CD1c-positive myeloid dendritic cell (primary cell): ENCODE measurements around the gene FTO.

Experiments used
- DNase-seq: peaks from one replicate; pipeline ENCODE4 v3.0.0-alpha.2; 2016; ENCODE audit errors: extremely low spot score

Gene FTO

GRCh38 chr16:54121539-54122295 lies 417.8 kb downstream of the FTO start:
- DNase-seq = no peak

DNA sequence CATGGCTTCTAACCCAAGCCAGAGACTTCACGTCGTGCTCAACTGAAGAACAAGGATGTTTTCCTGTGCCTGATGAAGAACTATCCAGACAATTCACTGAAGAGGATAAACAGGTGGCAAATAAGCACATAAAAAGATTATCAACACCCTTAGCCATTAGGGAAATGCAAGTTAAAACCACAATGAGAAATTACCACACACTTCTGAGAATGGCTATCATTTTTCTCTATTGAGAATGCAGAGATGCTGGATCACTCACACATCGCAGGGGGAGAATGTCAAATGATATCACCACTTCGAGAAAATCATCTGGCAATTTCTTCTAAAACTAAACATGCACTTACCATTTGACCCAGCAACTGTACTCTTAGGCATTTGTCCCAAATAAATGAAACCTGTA lies 419.8 kb downstream of the FTO start:
- no peak for DNase-seq

DNA sequence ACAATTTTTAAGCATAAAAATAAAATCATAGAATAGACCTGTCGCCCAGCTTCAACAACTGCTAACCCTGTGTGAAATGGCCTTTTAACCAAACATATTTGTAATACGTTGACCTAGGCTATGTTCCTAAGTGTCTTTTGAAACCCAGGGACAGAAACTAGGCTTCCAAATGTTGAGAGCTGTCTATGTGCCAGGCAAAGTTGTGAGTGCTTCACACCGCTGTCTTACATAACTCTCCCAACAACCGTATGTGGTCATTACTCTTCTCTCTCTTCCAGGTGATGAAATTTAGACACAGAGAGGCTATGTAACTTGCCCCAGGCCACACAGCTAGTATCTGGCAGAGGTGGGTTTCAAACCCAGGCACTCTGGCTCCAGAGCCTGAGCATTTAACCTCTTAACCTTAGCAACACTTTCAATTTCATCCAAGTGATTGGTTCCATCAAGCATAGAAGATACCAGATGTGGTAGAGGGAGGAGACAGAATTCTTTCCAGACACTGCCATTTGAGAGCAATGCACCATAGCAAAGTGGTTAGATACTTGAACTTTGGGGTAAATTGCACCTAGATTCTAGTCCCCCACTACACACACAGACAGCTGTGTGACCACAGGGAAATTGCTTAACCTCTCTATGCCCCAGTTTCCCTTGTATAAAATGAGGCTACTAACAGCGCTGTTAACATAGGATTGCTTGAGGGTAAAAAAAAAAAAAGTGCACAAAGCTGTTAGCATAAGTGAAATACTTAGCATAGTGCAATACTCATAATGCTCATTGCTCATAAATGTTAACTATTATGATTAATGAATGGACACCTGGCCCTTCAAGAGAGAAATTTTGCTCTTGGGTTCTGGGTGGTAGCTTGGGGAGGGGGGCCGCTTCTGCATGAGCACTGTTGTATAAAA lies 422.0 kb downstream of the FTO start:
- DNase-seq = no peak

DNA sequence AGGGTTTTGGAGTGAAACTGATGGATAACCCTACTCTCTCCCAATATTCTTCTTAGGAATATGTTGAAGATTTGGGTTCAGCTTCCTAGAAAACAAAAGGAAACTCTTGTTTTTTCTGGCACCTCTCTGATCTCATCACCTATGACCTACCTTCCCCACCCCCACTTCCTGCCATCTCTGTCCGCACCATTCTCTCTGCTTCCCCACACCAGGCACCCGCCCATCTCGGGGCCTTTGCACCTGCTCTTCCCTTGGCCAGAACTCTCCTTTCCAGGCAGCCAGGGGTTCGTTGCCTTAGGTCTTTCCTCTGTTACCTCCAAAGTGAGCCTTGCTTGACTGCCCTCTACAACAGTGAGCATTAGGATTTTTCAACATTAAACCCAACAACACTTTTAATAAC lies 423.0 kb downstream of the FTO start:
- DNase-seq = no peak

GRCh38 chr16:54128629-54129234 lies 424.8 kb downstream of the FTO start:
- no peak for DNase-seq

DNA sequence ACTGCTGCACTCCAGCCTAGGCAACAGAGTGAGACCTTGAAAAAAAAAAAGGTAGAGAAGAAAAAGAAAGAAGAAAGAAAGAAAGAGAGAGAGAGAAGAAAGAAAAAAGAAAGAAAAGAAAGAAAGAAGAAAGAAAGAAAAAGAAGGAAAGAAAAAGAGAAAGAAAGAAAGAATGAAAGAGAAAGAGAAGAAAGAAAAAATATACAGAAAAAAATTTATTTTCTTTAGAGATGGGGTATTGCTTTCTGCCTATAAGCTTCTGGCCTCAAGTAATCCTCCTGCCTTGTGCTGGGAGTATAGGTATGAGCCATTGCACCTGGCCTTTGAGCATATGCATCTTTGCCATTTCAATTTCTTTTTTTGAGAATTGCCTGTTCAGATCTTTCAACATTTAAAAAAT lies 425.9 kb downstream of the FTO start:
- DNase-seq = no peak

- no peak for DNase-seq
Observed at GRCh38 chr16:54135361-54136275, 431.7 kb downstream of the FTO start.

- DNase-seq = no peak
Observed at GRCh38 chr16:54136276-54136625, 432.3 kb downstream of the FTO start.

GRCh38 chr16:54140057-54140787 lies 436.3 kb downstream of the FTO start:
- no peak for DNase-seq

- no peak for DNase-seq
Observed at GRCh38 chr16:54140788-54141136, 436.8 kb downstream of the FTO start.

GRCh38 chr16:54142787-54143186 lies 438.8 kb downstream of the FTO start:
- no peak for DNase-seq

DNA sequence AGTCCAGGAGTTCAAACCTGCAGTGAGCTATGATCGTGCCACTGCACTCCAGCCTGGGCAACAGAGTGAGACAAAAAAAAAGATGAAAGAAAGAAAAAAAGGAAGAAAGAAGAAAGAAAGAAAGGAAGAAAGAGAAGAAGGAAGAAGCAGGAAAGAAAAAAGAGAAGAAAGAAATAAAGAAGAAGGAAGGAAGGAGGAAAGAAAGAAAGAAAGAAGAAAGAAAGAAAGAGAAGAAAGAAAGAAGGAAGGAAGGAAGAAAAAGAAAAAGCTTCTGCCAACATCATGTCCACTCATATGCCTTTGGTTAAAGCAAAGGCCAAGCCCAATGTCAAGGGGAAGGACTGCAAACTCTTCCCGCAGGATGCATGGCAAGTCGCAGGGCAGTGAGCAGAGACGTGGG lies 439.5 kb downstream of the FTO start:
- no peak for DNase-seq

DNA sequence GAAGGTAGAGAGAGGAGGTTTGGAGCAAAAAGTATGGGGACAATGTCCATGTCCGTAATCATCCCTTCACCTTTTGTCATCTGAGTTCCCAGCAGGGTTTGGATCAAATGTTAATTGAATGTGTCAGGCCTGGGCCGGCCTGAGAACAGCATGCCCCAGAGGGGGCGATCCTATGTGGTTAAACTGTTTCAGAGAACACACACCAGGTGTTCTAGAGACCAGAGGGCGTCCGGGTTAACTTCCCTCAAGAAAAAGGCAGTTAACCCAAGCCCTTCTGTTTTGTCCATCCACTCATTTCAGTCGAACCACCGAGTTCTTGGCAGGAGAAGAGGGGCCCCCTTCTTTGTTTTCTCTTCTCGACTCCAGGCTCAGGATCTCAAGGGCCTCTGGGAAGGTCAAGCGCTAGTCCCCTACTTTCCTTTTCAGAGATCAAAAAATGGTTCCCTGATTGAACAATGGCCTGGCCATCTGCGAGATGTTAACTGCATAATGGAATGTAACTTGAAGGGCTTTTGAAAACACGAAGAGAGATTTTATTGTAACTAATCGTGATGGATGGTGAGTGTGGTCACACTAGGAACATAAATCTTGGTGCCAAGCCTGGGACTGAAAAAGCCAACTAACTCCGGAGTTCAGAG lies 440.1 kb downstream of the FTO start:
- DNase-seq = no peak

DNA sequence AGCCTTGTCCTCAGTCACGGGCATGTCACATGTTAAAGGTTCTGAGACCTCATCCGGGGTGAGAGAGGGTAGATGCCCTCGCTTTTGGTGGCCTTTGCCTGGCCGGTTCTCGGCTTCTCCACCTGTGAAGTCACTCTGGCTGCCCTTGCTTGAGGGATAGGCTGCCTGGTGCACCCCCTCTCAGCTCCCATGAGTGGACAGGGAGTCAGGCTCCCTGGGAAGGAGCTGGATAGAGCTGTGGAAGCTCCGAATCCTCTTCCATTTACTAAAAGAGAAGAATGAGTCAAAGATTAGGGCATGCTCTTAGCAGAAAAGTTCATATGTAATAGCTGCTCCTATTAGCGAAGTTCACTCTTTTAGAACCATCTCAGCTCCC lies 440.6 kb downstream of the FTO start:
- no peak for DNase-seq

DNA sequence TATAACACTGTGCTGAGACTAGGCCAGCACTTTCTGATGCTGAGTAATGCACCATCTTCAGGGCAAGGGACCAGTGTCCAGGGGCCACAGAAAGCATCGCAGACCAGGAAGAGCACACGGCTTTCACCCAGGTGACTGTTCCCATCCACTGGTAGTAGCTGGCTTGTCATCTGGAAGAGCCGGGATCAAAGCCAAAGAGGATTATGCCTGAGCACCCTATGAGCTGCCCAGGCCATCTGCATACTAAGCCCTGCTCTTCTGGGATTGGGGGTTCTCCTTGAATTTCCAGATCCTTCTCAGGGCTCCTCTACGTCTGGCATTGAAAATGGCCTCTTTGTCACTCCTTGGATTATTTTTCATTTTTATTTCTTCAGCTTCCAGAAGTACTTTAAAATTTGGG lies 441.9 kb downstream of the FTO start:
- DNase-seq = no peak

DNA sequence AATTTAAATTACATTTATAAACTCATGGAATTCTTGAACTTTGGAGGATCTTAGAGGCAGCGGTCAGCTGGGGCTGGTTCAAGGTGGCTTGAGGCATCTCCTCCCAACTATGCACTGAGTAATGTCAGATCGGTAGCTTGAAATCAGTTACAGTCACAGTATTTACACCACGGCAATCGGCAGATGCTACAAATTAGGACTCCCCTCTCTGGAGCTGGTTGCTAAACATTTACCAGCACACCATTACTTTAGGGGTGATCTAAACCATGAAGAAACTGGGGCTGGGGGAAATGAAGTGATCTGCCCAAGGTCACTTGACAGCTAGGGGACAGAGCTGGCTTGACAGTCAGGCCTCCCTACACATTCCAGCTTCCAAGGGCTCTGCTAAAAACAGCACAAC lies 445.0 kb downstream of the FTO start:
- DNase-seq = no peak

- DNase-seq = no peak
Observed at GRCh38 chr16:54150861-54151260, 446.9 kb downstream of the FTO start.

DNA sequence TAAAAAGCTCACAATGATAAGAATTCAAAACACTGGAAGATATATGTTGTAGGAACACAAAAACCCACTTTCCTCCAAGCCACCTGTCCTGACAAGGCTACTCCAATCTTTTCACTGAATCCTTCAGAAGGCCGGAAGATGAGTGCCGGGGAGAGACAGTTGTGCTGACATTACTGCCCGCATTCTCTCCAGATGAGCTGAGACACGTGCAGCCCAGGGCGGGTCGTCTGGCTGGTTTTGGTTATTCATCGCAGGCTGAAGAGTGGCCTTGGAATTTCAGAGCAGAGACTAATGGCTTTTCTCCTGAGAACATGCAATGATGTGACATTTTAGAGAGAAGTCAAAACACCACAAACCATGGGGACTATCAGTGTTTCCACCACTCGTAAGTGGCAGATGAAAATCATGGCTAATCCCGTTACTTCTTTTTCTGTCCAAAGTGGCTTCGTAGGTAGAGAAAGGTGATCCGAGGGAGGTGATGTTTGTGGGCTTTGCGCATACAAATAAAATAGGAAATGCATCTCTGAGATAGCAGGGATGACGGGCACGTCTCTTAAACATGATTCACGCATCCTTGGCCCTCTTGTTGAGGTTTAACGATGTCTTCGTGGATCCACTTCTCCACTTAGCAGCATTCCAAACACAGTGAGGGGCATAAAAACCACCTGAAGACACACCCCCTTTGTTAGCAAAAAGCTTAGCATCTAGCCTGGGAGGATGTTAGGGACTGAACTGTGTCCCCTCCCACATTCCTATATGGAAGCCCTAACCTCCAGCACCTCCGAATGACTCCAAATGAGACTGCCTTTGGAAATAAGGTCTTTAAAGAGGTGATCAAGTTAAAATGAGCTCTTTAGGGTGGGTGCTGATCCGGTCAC lies 448.6 kb downstream of the FTO start:
- DNase-seq = no peak

GRCh38 chr16:54153240-54153934 lies 449.4 kb downstream of the FTO start:
- no peak for DNase-seq
